GM19395 (cell line): ENCODE results near the gene SCNN1G.
"Not testable (repeated sequence)": the region's sequence is repeated elsewhere in the genome, so short reads cannot be mapped to it uniquely, and the experiment has no call there.

Experiments used
- ATAC-seq: cut with Tn5 transposase; IDR thresholded peaks from one replicate; pipeline ENCODE4 v1.9.1; 2021; ENCODE audit warnings: mild to moderate bottlenecking, moderate library complexity; ENCODE audit not compliant: unreplicated experiment

SCNN1G gene

GRCh38 chr16:23182679-23183542 lies at the start of gene SCNN1G:
SCNN1G (plus strand) TSS chr16:23182745; CDS start chr16:23186272, 3,527 bp downstream.
- peak; percentile 8 for ATAC-seq

DNA sequence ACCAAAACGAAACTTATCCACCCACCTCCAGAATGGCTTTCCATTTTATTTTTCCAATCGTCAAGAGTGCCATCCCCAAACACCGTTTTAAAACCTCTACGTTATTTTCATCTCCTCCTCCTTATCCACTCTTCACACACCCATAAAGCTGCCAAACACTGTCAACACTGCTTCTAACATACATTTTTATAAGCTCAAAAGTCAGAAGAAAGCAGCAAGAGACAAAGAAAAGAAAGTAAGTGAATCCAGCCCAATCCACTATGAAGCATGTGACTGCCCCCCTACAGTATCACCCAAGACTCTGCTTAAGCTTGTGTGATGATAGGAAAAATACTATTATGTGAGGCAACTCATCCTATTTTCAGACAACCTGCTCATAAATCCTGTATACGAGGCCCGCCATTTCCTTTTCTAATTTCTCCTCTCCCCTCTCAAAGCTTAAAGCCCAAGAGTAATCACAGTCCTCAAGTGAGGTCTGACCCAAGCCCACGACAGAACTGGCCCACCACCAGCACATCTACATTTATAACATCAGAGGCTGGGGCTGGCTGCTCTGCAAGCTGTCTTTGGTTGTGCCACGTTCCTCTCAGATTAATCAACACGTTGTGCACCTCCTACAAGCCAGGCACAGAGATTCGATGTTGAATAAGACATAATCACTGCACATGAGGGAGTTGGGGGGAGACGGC lies 49.6 kb upstream of the SCNN1G start:
- no peak for ATAC-seq

- no peak for ATAC-seq
Measured at GRCh38 chr16:23134274-23134673, 48.3 kb upstream of the SCNN1G start.

DNA sequence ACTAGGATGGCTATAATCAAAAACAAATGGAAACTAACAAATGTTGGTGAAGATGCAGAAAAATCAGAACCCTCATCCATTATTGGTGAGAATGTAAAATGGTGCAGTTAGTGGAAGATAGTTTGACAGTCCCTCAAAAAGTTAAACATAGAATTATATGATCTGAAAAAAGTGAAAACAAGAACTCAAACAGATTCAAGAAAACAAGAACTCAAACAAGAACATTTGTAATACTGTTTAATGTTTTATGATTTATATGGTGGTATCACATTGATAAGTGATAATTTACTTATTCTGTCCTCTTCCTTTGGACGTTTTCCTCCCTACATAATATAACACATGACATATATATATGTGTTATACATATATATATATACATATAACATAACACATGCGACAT lies 45.3 kb upstream of the SCNN1G start:
- ATAC-seq: no peak

- ATAC-seq: no peak
Measured at GRCh38 chr16:23137818-23138217, 44.7 kb upstream of the SCNN1G start.

GRCh38 chr16:23140107-23140506 lies 42.4 kb upstream of the SCNN1G start:
- ATAC-seq: no peak

GRCh38 chr16:23141033-23141432 lies 41.5 kb upstream of the SCNN1G start:
- ATAC-seq: no peak

GRCh38 chr16:23141500-23141899 lies 41.0 kb upstream of the SCNN1G start:
- no peak for ATAC-seq

DNA sequence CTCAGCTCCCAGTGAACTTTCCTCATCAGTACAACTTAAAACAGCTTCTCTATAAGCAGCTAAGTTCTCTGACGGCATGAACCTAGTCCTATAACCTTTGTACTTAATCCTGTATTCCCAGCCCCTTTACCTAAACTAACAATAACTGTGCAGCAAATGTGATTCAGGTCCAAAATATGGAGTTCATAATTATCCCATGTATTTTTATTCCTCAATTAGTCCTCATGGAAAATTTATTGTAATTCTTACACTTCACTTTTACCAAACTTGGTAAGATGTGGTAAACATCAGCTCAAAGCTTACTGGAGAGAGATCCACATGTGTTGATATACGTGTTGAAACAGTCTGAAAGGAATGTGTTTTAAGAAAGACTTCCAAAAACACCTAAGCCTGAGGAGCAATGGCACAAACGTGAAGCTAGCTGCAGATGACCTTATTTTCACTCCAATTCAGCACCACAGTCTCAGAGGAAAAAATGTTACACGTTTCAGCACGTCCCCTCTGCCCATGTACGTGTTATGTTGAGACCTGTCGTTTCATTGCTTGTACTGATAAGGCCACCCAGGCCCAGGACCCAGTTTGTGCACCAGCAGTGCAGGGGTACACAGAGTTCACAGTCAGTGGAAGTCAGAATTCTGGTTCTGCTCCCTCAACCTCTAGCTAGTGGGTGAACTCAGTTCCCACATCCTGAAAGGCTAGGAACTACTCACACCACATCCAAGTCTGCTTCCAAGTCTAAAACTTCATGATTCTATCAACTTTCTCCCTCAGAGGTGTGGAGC lies 40.4 kb upstream of the SCNN1G start:
- ATAC-seq: no peak

GRCh38 chr16:23143391-23143790 lies 39.2 kb upstream of the SCNN1G start:
- no peak for ATAC-seq

DNA sequence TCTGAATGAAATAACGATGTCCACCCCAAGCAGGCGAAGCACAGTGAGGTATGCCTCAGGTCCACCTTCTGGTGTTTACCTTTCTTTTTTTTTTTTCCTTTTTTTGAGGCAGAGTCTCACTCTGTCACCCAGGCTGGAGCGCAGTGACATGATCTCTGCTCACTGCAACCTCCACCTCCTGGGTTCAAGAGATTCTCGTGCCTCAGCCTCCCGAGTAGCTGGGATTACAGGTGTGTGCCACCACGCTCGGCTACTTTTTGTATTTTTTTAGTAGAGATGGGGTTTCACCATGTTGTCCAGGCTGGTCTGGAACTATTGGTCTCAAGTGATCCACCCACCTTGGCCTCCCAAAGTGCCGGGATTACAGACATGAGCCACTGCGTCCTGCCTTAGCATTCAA lies 38.2 kb upstream of the SCNN1G start:
- not testable (repeated sequence) for ATAC-seq

DNA sequence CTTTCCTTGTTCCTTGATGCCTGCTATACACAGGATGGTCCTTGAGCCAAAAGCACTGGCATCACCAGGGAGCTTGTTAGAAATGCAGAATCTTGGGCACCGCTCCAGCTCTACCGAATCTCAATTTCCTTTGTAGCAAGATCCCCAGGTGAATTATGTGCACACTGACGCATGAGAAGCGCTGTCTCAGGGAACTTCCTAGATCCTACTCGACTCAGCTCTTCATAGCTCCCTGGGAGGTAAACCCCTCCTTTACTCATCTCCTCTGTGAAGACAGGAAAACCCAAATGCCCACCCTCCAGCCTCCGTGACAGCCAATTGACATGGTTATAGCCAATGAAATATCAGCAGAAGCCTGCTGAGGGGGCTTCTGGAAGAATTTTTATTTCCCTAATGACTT lies 37.4 kb upstream of the SCNN1G start:
- ATAC-seq: no peak

- no peak for ATAC-seq
Measured at GRCh38 chr16:23145608-23146007, 36.9 kb upstream of the SCNN1G start.

DNA sequence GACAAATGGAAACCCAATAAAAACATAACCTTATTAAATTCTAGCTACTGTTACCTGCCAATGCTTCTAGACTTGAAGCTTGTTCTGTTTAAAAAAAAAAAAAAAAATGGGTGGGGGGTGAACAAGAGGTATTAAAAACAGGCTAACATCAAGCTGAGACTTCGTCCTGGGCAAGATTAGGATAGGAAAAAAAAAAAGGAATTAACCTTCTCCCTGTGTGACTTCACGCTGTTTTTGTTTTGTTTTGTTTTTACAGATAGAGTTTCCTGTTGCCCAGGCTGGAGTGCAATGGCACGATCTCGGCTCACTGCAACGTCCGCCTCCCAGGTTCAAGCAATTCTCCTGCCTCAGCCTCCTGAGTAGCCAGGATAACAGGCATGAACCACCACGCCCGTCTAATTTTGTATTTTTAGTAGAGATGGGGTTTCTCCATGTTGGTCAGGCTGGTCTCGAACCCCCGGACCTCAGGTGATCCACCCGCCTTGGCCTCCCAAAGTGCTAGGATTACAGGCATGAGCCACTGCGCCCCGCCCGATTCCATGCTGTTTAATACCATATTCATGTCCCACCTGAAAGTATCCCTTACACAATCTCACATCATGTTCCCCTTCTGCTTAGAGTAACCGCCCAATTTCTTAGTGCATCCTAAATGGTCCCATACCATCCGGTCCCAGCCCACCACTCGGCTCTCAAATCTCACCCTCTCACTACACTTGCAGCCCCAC lies 35.5 kb upstream of the SCNN1G start:
- no peak for ATAC-seq

DNA sequence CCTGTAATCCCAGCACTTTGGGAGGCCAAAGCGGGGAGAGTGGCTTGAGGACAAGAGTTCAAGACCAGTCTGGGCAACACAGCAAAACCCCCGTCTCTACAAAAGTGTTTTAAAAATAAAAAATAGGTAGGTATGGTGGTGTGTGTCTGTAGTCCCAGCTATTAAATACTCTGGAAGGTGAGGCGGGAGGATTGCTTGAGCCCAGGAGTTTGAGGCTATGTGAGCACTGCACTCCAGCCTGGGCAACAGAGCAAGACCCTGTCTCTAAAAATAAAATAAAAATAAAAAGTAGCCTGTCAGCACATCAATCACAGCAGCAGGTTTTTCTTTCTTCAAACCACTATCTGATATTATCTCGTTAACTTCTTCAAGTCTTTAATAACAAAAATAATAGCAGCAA lies 34.9 kb upstream of the SCNN1G start:
- ATAC-seq: no peak

DNA sequence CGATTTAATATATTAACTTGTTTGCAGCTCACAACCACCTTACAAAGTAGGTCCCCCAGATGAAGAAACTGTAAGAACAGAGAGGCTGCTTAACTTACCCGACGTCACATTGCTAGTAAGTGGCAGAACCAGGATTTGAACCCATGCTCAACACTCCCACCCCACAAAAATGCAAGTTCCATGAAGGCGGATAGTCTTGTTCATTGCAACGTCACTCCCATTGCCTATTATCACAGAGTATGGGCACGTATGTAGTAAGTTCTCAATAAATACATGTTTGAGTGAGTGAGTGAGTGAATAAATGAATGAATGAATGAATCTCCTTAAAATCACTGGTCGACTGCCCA lies 34.4 kb upstream of the SCNN1G start:
- no peak for ATAC-seq

- ATAC-seq: peak; percentile 43
Measured at GRCh38 chr16:23148513-23149266, 33.9 kb upstream of the SCNN1G start.

DNA sequence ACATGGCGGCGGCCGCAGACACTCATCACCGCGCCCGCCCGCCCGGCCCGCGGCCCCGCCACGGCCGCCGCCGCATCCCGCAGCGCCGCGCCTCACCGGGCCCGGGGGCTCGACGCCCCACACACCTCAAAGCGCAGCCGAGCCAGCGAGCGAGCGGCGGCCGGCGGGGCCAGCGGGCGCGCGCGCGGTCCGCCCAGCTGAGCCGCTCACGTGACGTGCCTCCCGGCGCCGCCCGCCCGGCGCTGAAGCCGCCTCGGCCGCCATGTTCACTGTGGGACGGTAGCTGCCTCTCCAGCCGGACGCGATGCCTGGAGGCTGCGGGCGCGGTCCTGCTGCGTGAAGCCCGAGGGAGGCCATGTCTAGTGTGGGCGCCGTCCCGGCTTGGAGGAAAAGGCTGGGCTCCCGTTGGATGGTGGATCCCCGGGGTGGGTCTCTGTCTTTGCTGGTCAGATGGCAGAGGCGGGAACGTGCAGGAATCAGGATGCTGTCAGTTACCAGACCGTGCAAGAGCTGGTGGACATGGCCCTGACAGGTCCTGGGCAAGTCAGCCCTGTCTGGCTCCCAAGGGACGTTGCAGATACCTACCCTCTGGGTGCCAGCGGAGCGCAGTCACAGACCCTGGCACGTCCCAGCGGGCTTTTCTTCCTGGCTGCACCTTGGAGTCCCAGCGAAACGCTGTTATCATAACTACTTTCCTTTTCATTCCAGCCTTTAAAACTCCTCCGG lies 33.1 kb upstream of the SCNN1G start, which contains the start of gene USP31:
USP31 (minus strand) TSS at position 186 of the 726 bp plus-strand sequence; CDS start at position 4, 182 bp downstream.
- ATAC-seq: peak; percentile 97

GRCh38 chr16:23149993-23150364 lies 32.6 kb upstream of the SCNN1G start:
- ATAC-seq: no peak
